K562 (cell line): ENCODE measurements around the gene PTP4A2. TPM values are rescaled to one million over a fixed set of nuclear protein-coding genes. Genes with fewer than 3 reads are reported as not detected.

Experiments
- BCL6 ChIP-seq: fragments of 250-450 bp; sonication (Bioruptor Pico); IDR thresholded peaks from 2 replicates; pipeline ENCODE4 v1.4.0; 2020
- BCLAF1 ChIP-seq, 2 experiments: fragments of 450-650 bp in 1 of 2; IDR thresholded peaks; 2 replicates each; pipeline ENCODE4 v1.6.1; 2011 to 2017; ENCODE audit warnings: low read depth in 2 of 2, antibody characterized with exemption in 1 of 2, borderline replicate concordance in 1 of 2, low read length in 1 of 2, mild to moderate bottlenecking in 1 of 2, mixed read lengths in 1 of 2; ENCODE audit not compliant: control insufficient read depth in 1 of 2
- KDM5B ChIP-seq: fragments of 200-600 bp; sonication (generic); IDR thresholded peaks from 2 replicates; pipeline ENCODE4 v1.6.1; 2012; ENCODE audit warnings: low read depth, mild to moderate bottlenecking, moderate library complexity, low read length, control low read depth, inconsistent platforms; ENCODE audit not compliant: insufficient replicate concordance
- PBX2 ChIP-seq, 2 experiments: IDR thresholded peaks in 1 of 2; conservative IDR thresholded peaks in 1 of 2; 2 replicates each; pipeline ENCODE4 v1.6.1; 2016; ENCODE audit warnings: low read depth in 2 of 2, mild to moderate bottlenecking in 1 of 2, missing compliant biosample characterization in 1 of 2, missing genetic modification characterization in 1 of 2, moderate library complexity in 1 of 2
- PRMT5 ChIP-seq: sonication (generic); formaldehyde crosslinking; IDR thresholded peaks from 2 replicates; pipeline ENCODE4 v1.5.0; 2020; ENCODE audit warnings: missing genetic modification reagents
- SIN3B ChIP-seq: fragments of 450-650 bp; IDR thresholded peaks from 2 replicates; pipeline ENCODE4 v1.6.1; 2017; ENCODE audit warnings: low read depth, mild to moderate bottlenecking, moderate library complexity
- TFAP4 ChIP-seq: sonication (generic); formaldehyde crosslinking; IDR thresholded peaks from 2 replicates; pipeline ENCODE4 v1.8.0; 2022; ENCODE audit warnings: missing genetic modification reagents, mild to moderate bottlenecking, moderate library complexity, borderline replicate concordance
- U2AF2 ChIP-seq: fragments of 200-400 bp; formaldehyde crosslinking; optimal IDR thresholded peaks from 2 replicates; pipeline ENCODE3; 2017; ENCODE audit warnings: low read depth, mild to moderate bottlenecking, low read length
- ZHX1 ChIP-seq: fragments of 150-350 bp; conservative IDR thresholded peaks from 2 replicates; pipeline ENCODE4 v1.6.1; 2014; ENCODE audit warnings: low read length
- ZNF3 ChIP-seq: fragments of 250-450 bp; sonication (Bioruptor Pico); IDR thresholded peaks from 2 replicates; pipeline ENCODE4 v1.5.0; 2021; ENCODE audit warnings: mild to moderate bottlenecking, moderate library complexity
- ZNF408 ChIP-seq: fragments of 250-450 bp; sonication (Bioruptor Pico); IDR thresholded peaks from 2 replicates; pipeline ENCODE4 v1.4.0; 2020; ENCODE audit warnings: low read depth, mild to moderate bottlenecking, moderate library complexity
- polyA plus RNA-seq, 8 experiments: library from polyadenylated mRNA; depleted of rRNA in 4 of 8; stranded (reverse) in 5 of 8; unstranded in 3 of 8; fragments of >200 nt; fragmentation: Nextera tagmentation in 2 of 8; fragmentation: Illumina TruSeq in 1 of 8; extraction: Ambion mirVana in 2 of 8; extraction: Trizol in 1 of 8; gene quantifications; 2 replicates each; pipeline versions ENCODE4 v1.2.1 to v1.2.3, GENCODE V29; 2011 to 2014; ENCODE audit warnings: inconsistent platforms in 1 of 8, missing spikeins in 1 of 8
- total RNA-seq, 7 experiments: library from RNA; depleted of rRNA in 6 of 7; stranded (reverse); fragments of >200 nt in 6 of 7; fragmentation: Illumina TruSeq in 2 of 7; extraction: Trizol in 2 of 7; gene quantifications; 2 replicates each; pipeline versions ENCODE4 v1.2.1 to v1.2.3, GENCODE V29; 2011 to 2021; ENCODE audit warnings: low replicate concordance in 1 of 7

PTP4A2 gene
- total and polyA plus RNA-seq, 9 of the 15 experiments (the other 6 are each of a cell fraction or from before 2014, with no cell fraction given), result 197 to 870 (median 480) TPM

DNA sequence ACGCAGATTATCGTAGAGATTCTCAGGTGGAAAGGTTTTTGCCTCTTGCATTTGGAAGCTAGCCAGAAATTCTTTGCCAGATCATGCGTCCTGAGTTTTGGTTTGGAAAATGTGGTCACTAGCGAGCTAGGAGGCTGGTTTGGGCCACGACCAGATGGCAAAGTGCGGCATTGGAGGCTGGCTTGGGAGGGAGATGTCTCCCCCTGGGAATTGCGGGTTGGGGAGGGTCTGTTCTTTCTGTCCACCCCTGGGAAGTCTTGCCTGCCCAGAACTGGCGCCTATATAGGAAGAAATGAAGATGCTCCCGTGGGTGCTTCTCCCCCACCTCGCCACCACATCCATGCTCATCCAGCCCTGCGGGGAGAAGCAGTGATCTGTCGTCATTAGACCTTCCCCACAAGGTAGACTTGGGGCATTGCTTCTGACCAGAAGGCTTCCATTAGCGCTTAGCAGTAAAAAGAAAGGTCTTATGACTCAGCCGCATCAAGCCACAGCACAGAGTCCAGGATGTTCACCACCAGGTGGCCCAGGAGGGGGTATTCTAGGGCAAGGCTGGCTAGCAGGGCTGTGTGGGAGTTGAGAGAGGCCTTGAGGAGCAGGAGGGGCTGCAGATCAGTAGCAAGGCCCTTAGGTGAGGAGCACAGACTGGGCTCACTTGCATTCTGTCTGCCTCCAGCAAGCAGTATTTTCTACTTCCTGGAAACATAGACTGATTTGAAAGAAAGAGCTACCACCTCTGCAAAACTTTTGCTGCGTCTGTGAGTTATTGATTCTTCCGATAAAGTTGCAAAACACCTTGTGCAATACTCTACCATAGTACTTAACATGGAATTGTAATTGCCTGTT lies 1.5 kb upstream of the PTP4A2 start (continued):
- TF ChIP-seq KDM5B (peak; percentile 54), ZNF408 (CRISPR knock-in tag) (no peak), ZNF3 (CRISPR knock-in tag) (no peak), PBX2 (CRISPR knock-in tag; IDR thresholded peaks at IDR 0.05; ENCODE audit: low read depth) (no peak), PBX2 (tag; conservative IDR thresholded peaks at IDR 0.05; ENCODE audit: low read depth) (0 out of 2 replicates have a peak, but pooled peaks have one; percentile 14), TFAP4 (CRISPR knock-in tag) (peak; percentile 85; the same call in 1 of the 2 replicates), PRMT5 (CRISPR knock-in tag) (no peak), BCLAF1 (IDR thresholded peaks at IDR 0.05; ENCODE audit: borderline replicate concordance in 1 of 2, control insufficient read depth in 1 of 2, low read depth in 2 of 2, low read length in 1 of 2) (no peak), BCL6 (peak; percentile 8; the same call in 1 of the 2 replicates), SIN3B (no peak), ZHX1 (no peak; the same call in 1 of the 2 replicates), U2AF2 (no peak)
